ENCODE measurements around the gene DHX8. TPM values are rescaled to one million over a fixed set of nuclear protein-coding genes. Genes with fewer than 3 reads are reported as not detected.

The DHX8 gene
- total RNA-seq, 1 experiment from 2014 or later: 54.1 TPM

DNA sequence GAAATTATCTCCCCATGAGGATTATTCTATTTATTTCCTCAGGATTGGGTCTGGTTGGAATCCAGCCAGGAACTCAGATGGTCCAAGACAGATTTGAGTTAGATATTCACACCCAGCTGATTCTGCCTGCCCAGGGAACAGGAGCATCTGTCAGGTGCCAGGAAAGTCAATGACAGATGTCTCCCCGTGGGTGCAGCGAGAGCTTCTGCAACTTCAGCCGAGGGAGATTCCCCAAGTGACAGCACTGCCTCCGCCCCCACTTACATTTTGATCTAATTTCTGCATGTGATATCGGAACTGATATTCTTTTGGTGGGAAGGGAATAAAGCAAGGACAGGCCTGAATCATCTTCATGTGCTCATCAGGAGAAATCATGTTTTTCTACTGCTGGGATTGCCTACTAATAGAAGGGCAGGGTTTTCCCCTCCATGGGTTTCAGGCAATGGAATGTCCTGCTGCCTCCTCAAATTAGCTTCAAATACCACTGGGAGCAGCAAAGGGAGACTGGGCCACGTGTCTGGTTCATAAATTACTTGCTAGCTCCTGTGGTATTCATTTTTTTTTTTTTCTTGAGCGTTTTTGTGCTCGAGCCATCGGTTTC lies 15.7 kb upstream of the DHX8 start:
- no CpG with 5 or more reads among the region's 9 CpGs for WGBS (ENCODE audit: extremely low coverage, insufficient read length, low lambda C conversion rate)
- H3K4me2 ChIP-seq (ENCODE audit: insufficient read depth, insufficient read length, low read length): no peak overlapping the region

More for the DNA sequence above, 15.7 kb upstream of the DHX8 start:
- H3K9ac ChIP-seq (ENCODE audit: extremely low read depth, insufficient read length, low read length): no peak overlapping the region
- H3K27ac Mint-ChIP-seq: no peak overlapping the region
- no peaks in the 10 kb centered on the region for H3K4me1 Mint-ChIP-seq
- no peak overlapping the region for H2BK20ac ChIP-seq (ENCODE audit: low read depth, low read length, poor library complexity, severe bottlenecking)
- no peak overlapping the region for H3T11ph ChIP-seq (ENCODE audit: low read length)
- no peaks in the 10 kb centered on the region for H3K9me3 ChIP-seq (ENCODE audit: control insufficient read depth, low read depth, low read length)
- no peak overlapping the region for H4K8ac ChIP-seq (replicated peaks; ENCODE audit: insufficient read length, low read depth, low read length)
- no peaks in the 10 kb centered on the region; the same call in 1 of the 2 replicates for H3K27me3 Mint-ChIP-seq (ENCODE audit: low read depth)
- H3K36me3 Mint-ChIP-seq (ENCODE audit: insufficient read depth in 1 of 3, low read depth in 3 of 3): no peaks in the 10 kb centered on the region
- H3K14ac ChIP-seq (ENCODE audit: insufficient read depth, low read length): no peak overlapping the region
- no peak overlapping the region for H4K91ac ChIP-seq (ENCODE audit: insufficient read length, low read depth, low read length)
- H3K18ac ChIP-seq (ENCODE audit: insufficient read length, low read depth, low read length): no peak overlapping the region
- H3K56ac ChIP-seq (ENCODE audit: insufficient read length, low read depth, low read length): no peak overlapping the region
- no peak overlapping the region for H2BK120ac ChIP-seq (ENCODE audit: low read depth, low read length, poor library complexity, severe bottlenecking)
- no peak overlapping the region for H2BK12ac ChIP-seq (ENCODE audit: insufficient read length, low read depth, low read length)
- H2AK5ac ChIP-seq (ENCODE audit: insufficient read length, low read length): no peak overlapping the region
- DNase-seq: no peak
- no peaks in the 10 kb centered on the region for H4K20me1 ChIP-seq (ENCODE audit: control insufficient read depth, insufficient read depth, insufficient read length)
- H3K79me2 ChIP-seq (ENCODE audit: insufficient read depth, low read length): no peaks in the 10 kb centered on the region
- H4K5ac ChIP-seq (ENCODE audit: insufficient read length, low read depth, low read length): no peak overlapping the region
- no peak overlapping the region for H3K27ac ChIP-seq (ENCODE audit: insufficient read length, low read depth, low read length)
- H3K9me3 Mint-ChIP-seq: no peaks in the 10 kb centered on the region
- H3K23me2 ChIP-seq (ENCODE audit: insufficient read length, low read depth, low read length, poor library complexity, severe bottlenecking): no peaks in the 10 kb centered on the region
- no peak overlapping the region for H2AFZ ChIP-seq (ENCODE audit: low read length)
- H3K4me3 Mint-ChIP-seq: no peak overlapping the region
- TF ChIP-seq, protein P1, sequence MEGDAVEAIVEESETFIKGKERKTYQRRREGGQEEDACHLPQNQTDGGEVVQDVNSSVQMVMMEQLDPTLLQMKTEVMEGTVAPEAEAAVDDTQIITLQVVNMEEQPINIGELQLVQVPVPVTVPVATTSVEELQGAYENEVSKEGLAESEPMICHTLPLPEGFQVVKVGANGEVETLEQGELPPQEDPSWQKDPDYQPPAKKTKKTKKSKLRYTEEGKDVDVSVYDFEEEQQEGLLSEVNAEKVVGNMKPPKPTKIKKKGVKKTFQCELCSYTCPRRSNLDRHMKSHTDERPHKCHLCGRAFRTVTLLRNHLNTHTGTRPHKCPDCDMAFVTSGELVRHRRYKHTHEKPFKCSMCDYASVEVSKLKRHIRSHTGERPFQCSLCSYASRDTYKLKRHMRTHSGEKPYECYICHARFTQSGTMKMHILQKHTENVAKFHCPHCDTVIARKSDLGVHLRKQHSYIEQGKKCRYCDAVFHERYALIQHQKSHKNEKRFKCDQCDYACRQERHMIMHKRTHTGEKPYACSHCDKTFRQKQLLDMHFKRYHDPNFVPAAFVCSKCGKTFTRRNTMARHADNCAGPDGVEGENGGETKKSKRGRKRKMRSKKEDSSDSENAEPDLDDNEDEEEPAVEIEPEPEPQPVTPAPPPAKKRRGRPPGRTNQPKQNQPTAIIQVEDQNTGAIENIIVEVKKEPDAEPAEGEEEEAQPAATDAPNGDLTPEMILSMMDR (conservative IDR thresholded peaks at IDR 0.05): no peak
- no peaks in the 10 kb centered on the region for H3K4me1 ChIP-seq (ENCODE audit: insufficient read depth, low read length)
- no peak overlapping the region for H3K4ac ChIP-seq (ENCODE audit: low read depth, low read length)
- no peak overlapping the region for H2BK15ac ChIP-seq (ENCODE audit: low read depth, low read length)
- no peaks in the 10 kb centered on the region for H3K27me3 ChIP-seq (ENCODE audit: insufficient read depth, low read length)
- no peaks in the 10 kb centered on the region for H3K79me1 ChIP-seq (ENCODE audit: insufficient read depth, low read depth, low read length, poor library complexity, severe bottlenecking)
- no peak overlapping the region for H2BK5ac ChIP-seq (ENCODE audit: insufficient read length, low read length)
- no peak overlapping the region for H3K23ac ChIP-seq (ENCODE audit: insufficient read length, low read depth, low read length)

All from H9 (cell line).